K562 (cell line): ENCODE measurements around the gene HSPB7. TPM values are rescaled to one million over a fixed set of nuclear protein-coding genes. Genes with fewer than 3 reads are reported as not detected.

Experiments
- ATAC-seq: fragments of 200-7000 bp; cut with Tn5 transposase; 3 replicates; pipeline ENCODE4 v1.9.1; 2020; ENCODE audit warnings: moderate library complexity
- BruUV-seq: library from RNA; stranded (reverse); fragments of 400-500 nt; replicated peaks from 2 replicates; lab custom pipeline; 2021; lab: Mats Ljungman, UMichigan
- CTCF ChIA-PET: fragments of 300-600 bp; formaldehyde crosslinking; extraction: SDS; loops from one replicate; lab custom pipeline; 2021; ENCODE audit warnings: low intra/inter-chr PET ratio; lab: Yijun Ruan, JAX
- POLR2A ChIA-PET: fragments of 300-600, 350-650 bp; sonication (Branson Sonifier 250); formaldehyde crosslinking; extraction: SDS; loops from one replicate; lab custom pipeline; 2021; ENCODE audit warnings: antibody characterized with exemption, inconsistent platforms; lab: Yijun Ruan, JAX
- DNase-seq, 4 experiments: peaks; one replicate each; pipeline versions ENCODE4 v3.0.0 to v3.0.0-alpha.2; 2011 to 2018; ENCODE audit warnings: low spot score in 3 of 4, mixed read lengths in 3 of 4; ENCODE audit errors: extremely low read depth in 1 of 4
- FAIRE-seq: peaks from 2 replicates; lab custom pipeline; 2011; peaks lifted over from hg19 to GRCh38; lab: Jason Lieb, UNC
- H2AFZ ChIP-seq: 2 replicates; pipeline ENCODE4 v1.6.0; 2011; ENCODE audit warnings: low read depth, low read length, control low read depth, inconsistent platforms
- H3K27ac ChIP-seq: fragments of 200-600 bp; 3 replicates; pipeline ENCODE4 v1.8.0; 2011; ENCODE audit warnings: low read depth, mild to moderate bottlenecking, control low read depth, inconsistent platforms, low read length, moderate library complexity, mixed read lengths; ENCODE audit errors: extremely low read depth
- H3K27me3 ChIP-seq, 2 experiments: fragments of 300-600 bp in 1 of 2; 2 replicates in 1 of 2; 3 replicates in 1 of 2; pipeline versions ENCODE4 v1.6.0 to v1.8.0; 2011; ENCODE audit warnings: inconsistent platforms in 2 of 2, low read length in 2 of 2, mild to moderate bottlenecking in 1 of 2, mixed read lengths in 1 of 2, moderate library complexity in 1 of 2; ENCODE audit not compliant: control insufficient read depth in 2 of 2, insufficient read depth in 2 of 2
- H3K36me3 ChIP-seq: fragments of 300-600 bp; 3 replicates; pipeline ENCODE4 v1.8.0; 2011; ENCODE audit warnings: mild to moderate bottlenecking, low read length, inconsistent platforms; ENCODE audit not compliant: control insufficient read depth, insufficient read depth
- H3K4me1 ChIP-seq, 2 experiments: fragments of 200-600 bp in 1 of 2; replicated peaks in 1 of 2; 2 replicates in 1 of 2; 3 replicates in 1 of 2; pipeline versions ENCODE4 v1.5.1 to v1.8.0; 2011; ENCODE audit warnings: inconsistent platforms in 2 of 2, low read length in 2 of 2, mild to moderate bottlenecking in 1 of 2, mixed read lengths in 1 of 2, moderate library complexity in 1 of 2; ENCODE audit not compliant: control insufficient read depth in 2 of 2, insufficient read depth in 2 of 2
- H3K4me2 ChIP-seq: 2 replicates; pipeline ENCODE4 v1.6.1; 2011; ENCODE audit warnings: low read length, control low read depth, inconsistent platforms, mixed read lengths; ENCODE audit not compliant: insufficient read depth
- H3K4me3 ChIP-seq: fragments of 200-600 bp; sonication (generic), shearing (Covaris generic); 2 replicates; pipeline ENCODE4 v1.5.1; 2016; ENCODE audit warnings: control low read depth, inconsistent platforms
- H3K79me2 ChIP-seq: fragments of 200-600 bp; 3 replicates; pipeline ENCODE4 v1.8.0; 2011; ENCODE audit warnings: low read length, inconsistent platforms; ENCODE audit not compliant: control insufficient read depth, insufficient read depth
- H3K9ac ChIP-seq, 2 experiments: 2 replicates each; pipeline versions ENCODE4 v1.6.0 to v1.6.1; 2011; ENCODE audit warnings: low read depth in 2 of 2, low read length in 2 of 2, control low read depth in 1 of 2, inconsistent platforms in 1 of 2, mild to moderate bottlenecking in 1 of 2, mixed read lengths in 1 of 2; ENCODE audit not compliant: insufficient read depth in 1 of 2
- H3K9me1 ChIP-seq: one replicate; pipeline ENCODE4 v1.6.0; 2011; ENCODE audit warnings: inconsistent platforms, mild to moderate bottlenecking, low read length, moderate library complexity; ENCODE audit not compliant: control insufficient read depth, insufficient read depth
- H3K9me3 ChIP-seq: replicated peaks from 2 replicates; pipeline ENCODE4 v1.5.1; 2011; ENCODE audit warnings: low read depth, low read length, inconsistent platforms; ENCODE audit not compliant: control insufficient read depth, insufficient read depth
- H4K20me1 ChIP-seq: replicated peaks from 2 replicates; pipeline ENCODE4 v1.6.1; 2011; ENCODE audit warnings: low read length, inconsistent platforms, mixed read lengths; ENCODE audit not compliant: control insufficient read depth, insufficient read depth
- GTF2F1 ChIP-seq: IDR thresholded peaks from 2 replicates; pipeline ENCODE4 v1.6.1; 2011; ENCODE audit warnings: low read depth, low read length, improper control_type of control experiment
- HNRNPL ChIP-seq: fragments of 200-400 bp; formaldehyde crosslinking; IDR thresholded peaks from 2 replicates; pipeline ENCODE4 v1.6.1; 2017; ENCODE audit warnings: low read depth, mild to moderate bottlenecking, low read length
- IFI16 ChIP-seq: fragments of 250-450 bp; sonication (Bioruptor Pico); IDR thresholded peaks from 2 replicates; pipeline ENCODE4 v2.1.2; 2022; ENCODE audit warnings: mild to moderate bottlenecking, inconsistent platforms
- KAT8 ChIP-seq: fragments of 450-650 bp; IDR thresholded peaks from 2 replicates; pipeline ENCODE4 v1.6.1; 2016; ENCODE audit warnings: low read depth, mild to moderate bottlenecking
- KDM4B ChIP-seq, 2 experiments: fragments of 450-650 bp in 1 of 2; sonication (generic) in 1 of 2; IDR thresholded peaks; 2 replicates each; pipeline ENCODE4 v1.6.1; 2016 to 2017; ENCODE audit warnings: borderline replicate concordance in 2 of 2, antibody characterized with exemption in 1 of 2, low read depth in 1 of 2, mild to moderate bottlenecking in 1 of 2
- KLF13 ChIP-seq: fragments of 450-650 bp; IDR thresholded peaks from 2 replicates; pipeline ENCODE4 v1.6.1; 2016; ENCODE audit warnings: missing genetic modification characterization, low read depth, mild to moderate bottlenecking, missing compliant biosample characterization, moderate library complexity, borderline replicate concordance
- ZBTB33 ChIP-seq: sonication (generic); formaldehyde crosslinking; IDR thresholded peaks from 2 replicates; pipeline ENCODE4 v1.8.1; 2023; ENCODE audit warnings: mild to moderate bottlenecking, missing genetic modification reagents
- ZBTB40 ChIP-seq, 2 experiments: fragments of 450-650 bp in 1 of 2; sonication (generic) in 1 of 2; formaldehyde crosslinking in 1 of 2; IDR thresholded peaks; 2 replicates each; pipeline versions ENCODE4 v1.7.1 to v1.9.0; 2016 to 2022; ENCODE audit warnings: inconsistent platforms in 1 of 2, mild to moderate bottlenecking in 1 of 2, missing genetic modification reagents in 1 of 2
- ZNF77 ChIP-seq: fragments of 250-450 bp; sonication (Bioruptor Pico); IDR thresholded peaks from 2 replicates; pipeline ENCODE4 v1.5.0; 2020
- WGBS: fragments of 100-300 bp; shearing (Covaris generic); methylation state at CpG from one replicate; pipeline ENCODE4 v1.1.6; 2016; ENCODE audit warnings: low coverage, mixed read lengths; ENCODE audit not compliant: insufficient coverage; ENCODE audit errors: missing lambda C conversion rate; 5-methylcytosine and 5-hydroxymethylcytosine counted together
- in situ Hi-C: fragments of 300-500 bp; cut with MboI; formaldehyde crosslinking; loops from 4 replicates; pipeline ENCODE4 v1.15.0; 2018; ENCODE audit warnings: inconsistent platforms, mixed read lengths
- intact Hi-C: fragments of 100-400 bp; cut with micrococcal nuclease; formaldehyde crosslinking; loops from 2 replicates; pipeline ENCODE4 v1.14.2; 2022
- polyA plus RNA-seq, 8 experiments: library from polyadenylated mRNA; depleted of rRNA in 4 of 8; stranded (reverse) in 5 of 8; unstranded in 3 of 8; fragments of >200 nt; fragmentation: Nextera tagmentation in 2 of 8; fragmentation: Illumina TruSeq in 1 of 8; extraction: Ambion mirVana in 2 of 8; extraction: Trizol in 1 of 8; gene quantifications; 2 replicates each; pipeline versions ENCODE4 v1.2.1 to v1.2.3, GENCODE V29; 2011 to 2014; ENCODE audit warnings: inconsistent platforms in 1 of 8, missing spikeins in 1 of 8
- total RNA-seq, 7 experiments: library from RNA; depleted of rRNA in 6 of 7; stranded (reverse); fragments of >200 nt in 6 of 7; fragmentation: Illumina TruSeq in 2 of 7; extraction: Trizol in 2 of 7; gene quantifications; 2 replicates each; pipeline versions ENCODE4 v1.2.1 to v1.2.3, GENCODE V29; 2011 to 2021; ENCODE audit warnings: low replicate concordance in 1 of 7

HSPB7 gene
- total and polyA plus RNA-seq, 9 of the 15 experiments (the other 6 are each of a cell fraction or from before 2014, with no cell fraction given): 0.05 to 0.19 (median 0.07) TPM; not detected in 6

- Histone ChIP-seq H4K20me1 (no peaks in the 10 kb centered on the region), H3K27ac (no peak overlapping the region), H2AFZ (no peak overlapping the region), H3K9me1 (no peaks in the 10 kb centered on the region), H3K4me3 (no peak overlapping the region), H3K4me1 (peaks cover 31 to 76% of the 10 kb centered on the region in 2 experiments), H3K9ac (peak overlapping the region in 1 of 2 experiments; percentile 70; a peak in 2 of 4 replicates), H3K36me3 (no peaks in the 10 kb centered on the region), H3K9me3 (no peaks in the 10 kb centered on the region), H3K79me2 (no peaks in the 10 kb centered on the region), H3K27me3 (no peaks in the 10 kb centered on the region), H3K4me2 (no peak overlapping the region)
- ATAC-seq (no peak), FAIRE-seq (no peak), DNase-seq (no peak)
- ChIA-PET POLR2A (interaction anchor here (0.8 kb wide), 1 partner anchor 9 kb away, joined by 3 read pairs; no protein-coding TSS in a partner anchor), CTCF (no interaction called here)
- WGBS: 75% methylated on average over 20 of the region's 23 CpGs
- BruUV-seq: no TSS peak
- in situ Hi-C loops (loop anchor here (10.0 kb wide), 1 partner anchor 49 kb away; no protein-coding TSS in a partner anchor), intact Hi-C loops (no loop called here)
- TF ChIP-seq ZBTB33 (0 out of 2 replicates have a peak, but pooled peaks have one; percentile 47), KAT8 (no peak), ZNF77 (CRISPR knock-in tag) (no peak), KDM4B (IDR thresholded peaks at IDR 0.05; ENCODE audit: borderline replicate concordance in 2 of 2, low read depth in 1 of 2) (no peak), IFI16 (CRISPR knock-in tag) (no peak), ZBTB40 (IDR thresholded peaks at IDR 0.05) (no peak), ZBTB40 (CRISPR knock-in tag; IDR thresholded peaks at IDR 0.05) (no peak), KLF13 (tag) (no peak), GTF2F1 (no peak), HNRNPL (peak; percentile 82)
These were observed 1.6 kb downstream of the HSPB7 start for GRCh38 chr1:16015960-16016901.
